AG09309 (cell line): Measurements from ENCODE around the gene TRMT44.
A peak's percentile ranks its signal among the peaks of the same experiment; 100 is the strongest.

Experiments used
- DNase-seq: peaks from one replicate; pipeline ENCODE4 v3.0.0-alpha.2; 2010; ENCODE audit warnings: low read depth
- H3K4me3 ChIP-seq: 2 replicates; pipeline ENCODE4 v1.5.1; 2011; ENCODE audit warnings: mild to moderate bottlenecking, low read depth, low read length, moderate library complexity; ENCODE audit not compliant: control insufficient read depth
- CTCF ChIP-seq: IDR thresholded peaks from 2 replicates; pipeline ENCODE4 v1.5.1; 2011; ENCODE audit warnings: mild to moderate bottlenecking, low read depth, low read length, inconsistent platforms; ENCODE audit not compliant: insufficient read depth, control insufficient read depth; ENCODE audit errors: missing control alignments

TRMT44 gene

DNA sequence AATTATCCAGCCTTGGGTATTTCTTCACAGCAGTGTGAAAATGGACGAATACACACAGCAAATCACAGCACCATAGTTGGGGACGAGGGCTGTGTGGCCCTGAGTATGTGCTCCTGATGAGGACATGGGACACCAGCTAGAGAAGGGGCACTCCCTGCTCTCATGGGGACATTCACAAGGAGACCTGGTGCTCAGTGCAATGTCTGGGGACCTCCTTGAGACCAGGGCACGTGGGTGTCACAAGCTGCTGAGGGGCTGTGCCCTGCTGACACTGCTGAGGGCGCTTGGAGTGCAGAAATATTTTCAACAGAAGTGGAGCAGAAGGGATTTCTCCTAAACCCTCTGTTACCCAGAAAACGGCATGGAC is 65.4 kb downstream of the TRMT44 start:
- H3K4me3 ChIP-seq = no peak overlapping the region
- no peak for DNase-seq
- no peak for TF ChIP-seq CTCF

DNA sequence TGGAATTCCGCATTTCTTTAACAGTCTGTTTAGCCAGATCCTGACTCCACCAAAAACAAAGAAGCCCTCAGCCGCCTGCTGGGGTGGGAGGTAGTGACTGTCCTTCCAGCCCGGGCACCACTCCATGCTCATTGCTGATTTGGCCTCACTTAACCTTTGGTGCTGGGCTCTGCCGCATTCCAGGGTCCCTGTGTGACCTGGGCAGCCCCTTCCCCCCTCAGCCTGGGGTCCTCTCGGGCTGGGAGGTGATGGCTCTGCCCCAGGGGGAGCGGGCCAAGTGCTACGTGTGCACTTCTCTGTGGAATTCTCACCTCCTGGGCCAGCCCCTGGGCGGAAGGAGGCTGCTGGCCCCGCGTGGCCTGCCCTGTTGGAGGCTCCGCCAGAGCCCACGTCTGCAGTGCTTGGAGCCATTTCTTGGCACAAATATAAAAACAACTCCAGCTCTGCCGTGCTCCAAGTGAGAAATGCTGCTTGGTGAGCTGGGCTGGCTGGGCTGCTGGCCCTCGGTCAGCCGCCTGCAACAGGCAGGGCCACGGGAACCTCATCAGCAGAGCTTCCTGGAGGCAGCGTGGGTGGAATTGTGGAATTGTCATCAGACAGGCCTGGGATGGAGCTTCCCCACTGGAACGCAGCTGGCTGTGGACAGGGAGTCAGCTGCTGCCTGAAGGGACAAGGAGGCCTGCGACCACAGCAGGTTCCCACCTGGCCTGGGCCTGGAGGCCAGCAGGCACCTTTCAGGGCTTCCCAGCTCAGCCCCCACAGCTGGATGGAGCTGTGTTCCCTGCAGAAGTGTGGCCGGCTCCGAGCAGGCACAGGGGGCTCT is 66.0 kb downstream of the TRMT44 start:
- no peak overlapping the region for H3K4me3 ChIP-seq
- no peak for TF ChIP-seq CTCF
- DNase-seq = peak; percentile 57

- no peak for DNase-seq
- no peak overlapping the region for H3K4me3 ChIP-seq
- TF ChIP-seq CTCF = no peak
These were observed 66.6 kb downstream of the TRMT44 start for GRCh38 chr4:8507196-8507570.

GRCh38 chr4:8507624-8508023 is 67.0 kb downstream of the TRMT44 start:
- no peak overlapping the region for H3K4me3 ChIP-seq
- TF ChIP-seq CTCF = no peak

GRCh38 chr4:8508266-8508665 is 67.7 kb downstream of the TRMT44 start:
- H3K4me3 ChIP-seq = no peak overlapping the region
- TF ChIP-seq CTCF = no peak
- no peak for DNase-seq

More at GRCh38 chr4:8507624-8508023, 67.0 kb downstream of the TRMT44 start:
- no peak for DNase-seq

DNA sequence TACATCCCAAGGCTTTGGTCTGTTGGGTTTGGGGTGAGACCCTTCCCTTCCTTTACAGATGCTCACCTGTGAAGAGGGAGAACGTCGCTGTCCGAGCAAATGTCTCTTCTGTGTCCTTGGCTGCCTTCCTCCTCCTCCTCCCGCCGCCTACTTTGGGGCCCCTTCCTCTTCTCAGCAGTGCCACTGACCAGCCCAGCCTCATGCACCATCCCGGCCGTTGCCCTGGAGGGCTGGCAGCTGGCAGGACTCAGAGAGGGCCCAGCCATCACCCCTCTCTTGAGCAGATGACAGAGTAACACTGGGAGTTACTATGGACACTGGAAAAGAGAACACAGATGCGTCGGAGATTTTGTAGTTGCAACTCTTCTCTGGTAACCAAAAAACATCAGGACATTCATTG is 68.2 kb downstream of the TRMT44 start:
- no peak for DNase-seq
- TF ChIP-seq CTCF = no peak
- H3K4me3 ChIP-seq = no peak overlapping the region
